Stimulated activated CD4-positive, alpha-beta T cell treated with anti-CD3 and anti-CD28 coated beads, Interleukin-4, amount 100 ng/mL, for 48 hours (primary cell): ENCODE measurements around the gene PARD3B.

Experiments
- DNase-seq, 2 donors: peaks; one replicate each; pipeline ENCODE4 v3.0.0-alpha.2; 2020; ENCODE audit warnings: low read depth in 2 of 2

Gene PARD3B

DNA sequence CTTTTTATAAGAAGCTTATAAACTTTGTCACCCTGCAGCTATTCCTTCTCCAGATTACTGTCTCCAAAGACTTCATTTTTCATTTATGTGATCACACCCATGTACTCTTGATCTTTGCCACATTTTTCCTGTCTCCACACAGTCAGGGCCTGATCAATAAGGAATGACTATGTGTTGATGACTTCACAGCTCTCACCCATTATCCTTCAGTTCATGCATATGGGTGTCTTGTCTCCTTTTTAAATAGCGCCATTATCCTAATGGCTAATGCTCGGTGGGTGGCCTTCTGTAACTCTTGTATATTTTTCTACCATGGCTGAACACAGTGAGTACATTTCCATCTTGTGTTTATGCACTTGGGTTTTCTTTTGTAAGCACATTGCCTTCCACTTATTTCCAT is 801.4 kb downstream of the PARD3B start:
- no peak for DNase-seq

DNA sequence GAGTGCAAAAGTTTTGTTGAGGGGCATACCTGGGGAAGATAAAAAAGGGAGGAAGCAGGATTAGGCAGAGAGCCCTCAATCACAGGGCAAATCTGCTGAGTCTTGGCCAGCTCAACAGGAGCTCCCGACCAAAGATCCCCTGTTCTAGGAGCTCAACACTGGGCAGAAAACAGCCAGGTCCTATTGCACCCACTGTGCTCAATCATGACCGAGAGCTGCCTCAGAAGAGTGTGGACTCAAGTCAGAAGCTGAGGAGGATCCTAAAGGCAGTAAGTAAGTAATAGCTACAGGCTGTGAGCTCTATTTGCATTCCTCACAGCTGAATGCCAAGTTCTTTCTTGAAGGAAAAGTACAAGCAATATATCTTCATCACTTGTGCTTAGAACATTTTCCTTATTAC is 802.6 kb downstream of the PARD3B start:
- no peak for DNase-seq

DNA sequence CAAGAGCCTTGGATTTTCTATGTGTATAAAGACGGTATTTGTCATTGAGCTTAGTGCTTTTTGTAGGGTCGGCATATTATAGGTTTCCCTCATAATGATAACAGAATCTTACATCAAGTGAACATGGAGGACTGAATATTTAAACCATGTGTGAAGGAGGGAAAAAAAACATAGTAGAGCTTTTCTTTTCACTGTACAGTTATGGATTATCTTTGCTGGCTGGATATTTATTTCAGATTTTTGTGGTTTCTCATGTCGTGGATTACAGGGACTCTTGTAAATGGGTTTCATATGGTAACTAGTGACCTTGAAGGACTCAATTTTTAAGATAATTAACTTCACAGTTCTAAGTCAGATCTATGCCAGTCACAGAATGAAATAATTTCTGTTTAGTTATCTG is 806.8 kb downstream of the PARD3B start:
- no peak for DNase-seq

DNA sequence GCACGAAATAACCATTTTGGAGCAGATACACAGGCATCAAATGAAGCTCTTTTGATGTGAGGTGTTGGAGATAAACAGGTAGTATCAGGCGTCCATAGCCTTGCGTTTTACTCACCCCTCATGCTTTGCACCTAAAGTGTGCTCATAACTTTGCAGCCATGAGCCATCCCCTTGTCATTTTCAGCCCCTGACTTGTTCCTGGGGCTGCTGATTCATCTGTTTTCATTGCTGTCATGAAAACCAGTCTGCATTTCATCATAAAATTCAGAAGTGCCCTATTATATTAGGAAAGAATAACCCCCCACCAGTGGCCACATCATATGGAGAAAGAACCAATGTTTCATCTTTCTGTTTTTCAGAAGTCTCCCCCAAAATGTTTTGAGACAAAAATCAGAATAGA is 807.3 kb downstream of the PARD3B start:
- no peak for DNase-seq

DNA sequence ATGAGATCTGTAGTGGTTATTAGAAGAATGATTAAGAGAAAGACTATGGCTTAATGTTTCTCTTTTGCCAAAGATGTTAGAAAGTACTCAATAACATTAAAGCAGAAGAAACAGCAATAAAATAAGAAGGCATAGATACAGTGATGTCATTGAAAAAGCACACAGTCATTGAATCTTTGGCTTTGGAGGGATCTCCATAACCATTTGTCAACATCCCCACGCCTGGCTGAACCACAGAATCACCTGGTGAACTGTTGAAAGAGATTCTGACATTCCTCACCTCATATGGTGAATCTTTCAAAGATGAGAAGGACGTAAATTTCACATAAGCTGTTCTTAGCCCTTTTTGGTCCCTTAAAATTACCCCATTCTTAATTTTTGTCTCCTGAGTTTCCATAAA is 812.5 kb downstream of the PARD3B start:
- DNase-seq = no peak

GRCh38 chr2:205358351-205358815 is 813.1 kb downstream of the PARD3B start:
- no peak for DNase-seq

DNA sequence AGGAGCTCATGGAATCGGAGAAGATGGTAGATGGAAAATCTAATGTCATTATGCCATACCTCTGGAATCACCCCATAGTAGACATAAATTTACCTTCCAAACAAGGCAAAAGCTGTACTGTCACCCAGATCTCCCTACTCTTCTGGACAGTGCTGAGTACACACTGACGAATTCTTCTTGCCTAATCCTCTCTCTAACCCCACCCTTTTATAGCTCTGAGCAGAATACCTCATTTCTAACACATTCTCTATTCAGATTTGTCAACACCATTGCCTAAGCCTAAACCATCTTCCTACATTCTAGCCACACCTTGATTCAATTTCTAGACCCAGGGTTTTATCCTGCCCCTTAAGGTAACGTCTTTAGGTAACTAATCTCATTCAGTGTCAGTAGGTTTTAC is 816.0 kb downstream of the PARD3B start:
- no peak for DNase-seq

GRCh38 chr2:205361970-205362369 is 816.7 kb downstream of the PARD3B start:
- no peak for DNase-seq

DNA sequence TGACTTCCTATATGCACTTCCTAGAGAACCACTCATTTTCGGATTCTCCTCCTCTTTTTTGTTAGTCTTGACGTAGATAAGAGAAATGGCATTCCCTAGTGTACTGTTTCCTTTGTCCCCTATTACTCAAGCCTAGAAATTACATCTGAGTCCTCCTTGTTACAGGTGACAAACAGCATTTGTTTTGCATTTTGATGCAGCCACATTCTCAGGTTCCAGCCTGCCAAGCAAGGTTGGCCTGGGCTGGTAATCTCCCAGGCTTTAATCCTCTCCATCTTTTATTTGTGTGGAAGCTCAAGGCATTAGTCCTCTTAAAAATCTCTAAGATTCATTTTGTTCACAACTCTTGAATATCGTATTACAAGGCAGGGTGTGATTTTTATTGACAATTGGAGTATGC is 819.0 kb downstream of the PARD3B start:
- DNase-seq = no peak

- no peak for DNase-seq
These were observed 821.2 kb downstream of the PARD3B start for GRCh38 chr2:205366336-205367060.

DNA sequence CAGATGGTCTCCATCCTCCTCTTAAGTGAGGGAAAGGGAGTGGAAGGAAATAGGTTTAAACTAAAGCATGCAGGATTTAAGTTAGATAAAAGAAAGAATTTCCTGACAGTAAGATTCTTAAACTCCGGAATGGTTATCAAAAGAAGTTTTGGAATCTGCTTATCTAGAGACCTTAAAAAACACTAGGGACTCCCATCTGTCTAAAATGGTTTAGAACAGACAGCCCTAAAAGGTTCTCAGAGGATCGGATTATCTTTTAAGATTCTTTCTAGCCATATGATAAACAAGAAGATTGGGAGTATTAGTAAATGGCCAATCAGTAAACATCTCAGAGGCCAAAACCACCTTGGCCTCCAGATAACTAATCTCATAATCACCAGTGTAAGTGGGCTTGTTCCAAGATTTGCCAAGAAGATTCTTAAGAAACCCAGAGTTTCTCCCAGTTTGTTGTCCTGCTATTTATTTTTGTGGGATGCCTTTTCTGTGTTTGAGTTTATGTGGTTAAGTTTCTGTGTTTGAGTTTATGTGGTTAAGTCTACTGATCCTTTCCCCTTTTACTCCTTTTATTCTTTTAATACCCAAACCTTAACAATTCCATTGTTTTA is 822.2 kb downstream of the PARD3B start:
- DNase-seq = no peak

DNA sequence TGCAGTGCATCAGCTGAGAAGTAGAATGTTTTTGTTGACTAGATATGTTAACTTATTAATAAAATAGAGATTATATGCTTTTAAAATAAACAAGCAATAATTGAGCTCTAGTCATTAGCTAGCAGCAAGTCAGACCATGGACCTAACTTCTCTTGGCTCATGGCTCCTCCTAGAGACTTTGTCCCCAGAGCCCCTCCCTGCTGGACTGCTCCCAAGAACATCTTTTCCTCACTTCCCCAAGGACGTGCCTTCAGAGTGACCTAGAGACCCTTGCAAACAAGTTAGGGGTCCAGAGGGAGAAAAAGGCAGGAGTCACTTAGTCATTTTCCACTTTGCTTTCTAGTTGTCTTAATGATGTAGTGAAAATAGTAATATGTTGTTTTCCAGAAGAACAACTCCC is 824.5 kb downstream of the PARD3B start:
- DNase-seq = no peak

GRCh38 chr2:205370726-205371125 is 825.5 kb downstream of the PARD3B start:
- DNase-seq = no peak

DNA sequence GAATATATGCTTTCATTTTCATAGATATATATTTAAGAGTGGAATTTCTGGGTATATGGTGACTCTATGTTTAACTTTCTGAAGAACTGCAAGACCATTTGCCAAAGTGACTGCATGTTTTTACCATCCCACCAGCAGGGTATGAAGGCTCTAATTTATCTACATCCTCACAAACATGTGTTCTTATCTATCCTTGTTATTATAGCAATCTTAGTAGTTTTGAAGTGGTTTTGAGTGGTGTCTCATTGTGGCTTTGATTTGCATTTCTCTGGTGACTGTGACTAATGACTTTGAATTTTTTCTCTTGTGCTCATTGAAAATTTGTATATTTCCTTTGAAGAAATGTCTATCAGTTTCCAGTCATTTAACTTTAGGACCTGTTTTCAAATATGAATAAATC is 826.9 kb downstream of the PARD3B start:
- DNase-seq = no peak

- no peak for DNase-seq
These were observed 830.5 kb downstream of the PARD3B start for GRCh38 chr2:205375461-205376448.

GRCh38 chr2:205377324-205377723 is 832.0 kb downstream of the PARD3B start:
- DNase-seq = no peak

DNA sequence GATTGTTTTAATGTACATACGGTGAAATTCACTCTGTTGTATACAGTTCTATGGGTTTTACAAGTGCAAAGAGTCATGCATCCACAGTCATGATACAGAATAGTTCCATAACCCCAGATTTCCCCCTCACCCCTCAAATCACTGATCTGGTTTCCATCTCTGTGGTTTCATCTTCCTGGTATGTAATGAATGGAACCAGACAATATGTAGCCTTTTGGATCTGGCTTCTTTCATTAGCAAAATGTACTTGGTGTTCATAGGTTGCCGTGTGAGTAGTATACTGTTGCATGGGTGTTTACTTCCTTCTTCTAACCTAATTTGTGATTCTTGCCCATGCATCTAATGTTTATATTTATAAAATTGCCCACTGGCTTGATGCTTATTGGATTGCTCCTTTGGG is 838.3 kb downstream of the PARD3B start:
- no peak for DNase-seq

DNA sequence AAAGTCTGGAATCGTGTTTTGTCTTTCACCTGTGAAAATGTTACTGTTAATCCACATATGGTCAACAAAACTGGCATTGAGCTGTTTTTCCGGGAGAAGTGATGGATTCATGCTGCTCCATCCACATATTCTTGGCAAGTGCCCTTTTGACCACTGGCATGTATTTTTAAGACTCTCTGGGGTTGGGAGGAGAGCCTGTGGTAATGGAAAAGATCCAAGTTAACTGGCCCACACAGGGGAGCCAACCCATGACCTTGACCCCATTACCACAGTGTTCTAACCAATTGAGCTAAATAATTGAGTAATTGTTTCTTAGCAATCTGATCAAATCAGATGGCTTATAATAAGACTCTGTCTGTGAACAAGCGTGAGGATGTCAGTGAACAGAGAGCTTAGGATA is 840.8 kb downstream of the PARD3B start:
- DNase-seq = no peak

- no peak for DNase-seq
These were observed 842.2 kb downstream of the PARD3B start for GRCh38 chr2:205387350-205388055.

DNA sequence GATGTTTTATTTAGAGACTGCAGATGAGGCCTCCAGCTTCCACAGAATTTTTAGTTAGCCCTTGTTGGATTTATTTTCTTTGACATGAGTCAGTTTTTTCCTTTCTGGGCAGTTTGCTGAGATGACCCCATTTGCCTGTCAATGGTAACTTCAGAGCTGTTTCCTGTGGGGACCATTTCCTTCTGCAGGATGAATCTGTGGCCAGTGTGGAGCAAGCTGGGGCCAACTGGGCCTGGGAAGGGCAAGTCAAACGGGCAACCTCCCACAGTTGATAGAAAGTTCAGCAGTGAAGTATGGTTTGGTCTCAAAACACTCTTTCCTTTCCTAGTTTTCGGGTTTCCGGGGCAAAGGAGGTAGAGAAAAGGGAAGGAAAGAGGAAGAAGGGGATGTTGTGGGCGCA is 845.6 kb downstream of the PARD3B start:
- no peak for DNase-seq

GRCh38 chr2:205401511-205401910 is 856.2 kb downstream of the PARD3B start:
- DNase-seq = no peak

DNA sequence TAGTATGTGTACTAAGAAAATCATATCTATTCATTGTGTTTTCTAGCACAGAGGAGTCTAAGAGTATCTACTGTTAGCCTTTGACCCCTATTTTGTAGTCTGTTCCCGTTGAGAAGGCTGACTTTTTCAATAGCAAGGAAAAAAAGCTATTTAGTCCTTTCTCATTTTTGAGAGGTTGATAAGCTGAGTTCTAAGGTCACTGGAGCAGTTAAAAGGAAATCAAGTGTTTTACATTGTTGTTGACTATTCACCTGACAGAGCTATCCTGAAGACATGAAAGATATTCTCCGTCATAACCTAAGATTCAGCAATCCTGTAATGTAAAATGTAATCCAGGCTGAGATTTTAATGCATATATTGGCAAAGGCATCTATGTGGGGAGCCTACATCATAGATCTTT is 856.7 kb downstream of the PARD3B start:
- DNase-seq = no peak
